Measurements from ENCODE around the gene RNF138. TPM values are rescaled to one million over a fixed set of nuclear protein-coding genes. Genes with fewer than 3 reads are reported as not detected.

RNF138 gene
- total and polyA plus RNA-seq, 10 of the 15 experiments (the other 5 are each of a cell fraction or from before 2014, with no cell fraction given), result 24.2 to 75.2 (median 40.1) TPM

DNA sequence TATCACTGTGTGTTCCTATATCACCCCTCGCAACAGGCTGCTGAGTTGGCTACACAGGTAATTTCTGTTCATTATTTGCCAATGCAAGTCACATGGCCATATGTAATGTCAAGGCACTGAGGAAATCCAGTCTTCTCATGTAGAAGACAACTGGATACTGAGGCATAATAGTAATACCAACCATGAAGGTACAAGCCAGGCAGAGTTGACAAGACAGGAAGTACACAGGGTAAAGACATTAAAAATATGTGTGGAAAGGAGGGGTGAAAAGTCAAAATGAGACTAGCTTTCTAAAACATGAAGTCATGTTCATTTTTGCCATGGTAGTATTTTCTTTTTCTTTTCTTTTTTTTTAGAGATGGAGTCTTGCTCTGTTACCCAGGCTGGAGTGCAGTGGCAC lies 17.5 kb upstream of the RNF138 start:
- Histone ChIP-seq H3K4me3 (no peak overlapping the region), H4K20me1 (ENCODE audit: control insufficient read depth, insufficient read depth) (no peaks in the 10 kb centered on the region), H3K4me1 (ENCODE audit: control insufficient read depth, insufficient read depth, low read length) (no peaks in the 10 kb centered on the region), H3K36me3 (ENCODE audit: control insufficient read depth in 2 of 2, insufficient read depth in 2 of 2, low read length in 1 of 2) (no peaks in the 10 kb centered on the region), H3K27me3 (replicated peaks in 1 of 2; ENCODE audit: control insufficient read depth in 2 of 2, insufficient read depth in 2 of 2, low read length in 1 of 2) (no peaks in the 10 kb centered on the region), H3K4me2 (ENCODE audit: control insufficient read depth, insufficient read depth) (no peak overlapping the region), H3K9ac (ENCODE audit: control insufficient read depth, insufficient read depth, low read length) (no peak overlapping the region), H2AFZ (ENCODE audit: control insufficient read depth, low read depth, low read length) (no peak overlapping the region), H3K9me3 (replicated peaks; ENCODE audit: control insufficient read depth, insufficient read depth, low read length) (no peaks in the 10 kb centered on the region), H3K79me2 (ENCODE audit: control insufficient read depth, insufficient read depth, low read length) (no peaks in the 10 kb centered on the region), H3K27ac (ENCODE audit: control insufficient read depth, insufficient read depth) (no peak overlapping the region)
- SMC1A ChIA-PET (ENCODE audit: uncharacterized antibody, unreplicated experiment), result no interaction called here
- FAIRE-seq, result no peak
- no peak for ATAC-seq
- no peak for DNase-seq (ENCODE audit: low read depth, low spot score)
- WGBS (ENCODE audit: insufficient coverage, insufficient replicate concordance, low lambda C conversion rate, missing lambda C conversion rate), result 96% methylated on average over 1 of the region's 1 CpG
- intact Hi-C loops (cut with micrococcal nuclease; ENCODE audit: unreplicated experiment), result no loop called here
- RAD21 ChIA-PET (ENCODE audit: unreplicated experiment), result interaction anchor here (1.2 kb wide), 1 partner anchor 10 kb away, joined by 3 read pairs; no protein-coding TSS in a partner anchor
- in situ Hi-C loops (cut with MboI), result no loop called here
- BruUV-seq (replicated peaks), result no TSS peak
- TF ChIP-seq, protein P1, sequence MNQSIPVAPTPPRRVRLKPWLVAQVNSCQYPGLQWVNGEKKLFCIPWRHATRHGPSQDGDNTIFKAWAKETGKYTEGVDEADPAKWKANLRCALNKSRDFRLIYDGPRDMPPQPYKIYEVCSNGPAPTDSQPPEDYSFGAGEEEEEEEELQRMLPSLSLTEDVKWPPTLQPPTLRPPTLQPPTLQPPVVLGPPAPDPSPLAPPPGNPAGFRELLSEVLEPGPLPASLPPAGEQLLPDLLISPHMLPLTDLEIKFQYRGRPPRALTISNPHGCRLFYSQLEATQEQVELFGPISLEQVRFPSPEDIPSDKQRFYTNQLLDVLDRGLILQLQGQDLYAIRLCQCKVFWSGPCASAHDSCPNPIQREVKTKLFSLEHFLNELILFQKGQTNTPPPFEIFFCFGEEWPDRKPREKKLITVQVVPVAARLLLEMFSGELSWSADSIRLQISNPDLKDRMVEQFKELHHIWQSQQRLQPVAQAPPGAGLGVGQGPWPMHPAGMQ (IDR thresholded peaks at IDR 0.05; ENCODE audit: borderline replicate concordance), result no peak
- TF ChIP-seq POLR2AphosphoS2 (IDR thresholded peaks at IDR 0.05; ENCODE audit: low read depth, low read length), result no peak
- TF ChIP-seq ASH2L (IDR thresholded peaks at IDR 0.05; ENCODE audit: borderline replicate concordance, low read depth), result no peak
- TF ChIP-seq, protein P2, sequence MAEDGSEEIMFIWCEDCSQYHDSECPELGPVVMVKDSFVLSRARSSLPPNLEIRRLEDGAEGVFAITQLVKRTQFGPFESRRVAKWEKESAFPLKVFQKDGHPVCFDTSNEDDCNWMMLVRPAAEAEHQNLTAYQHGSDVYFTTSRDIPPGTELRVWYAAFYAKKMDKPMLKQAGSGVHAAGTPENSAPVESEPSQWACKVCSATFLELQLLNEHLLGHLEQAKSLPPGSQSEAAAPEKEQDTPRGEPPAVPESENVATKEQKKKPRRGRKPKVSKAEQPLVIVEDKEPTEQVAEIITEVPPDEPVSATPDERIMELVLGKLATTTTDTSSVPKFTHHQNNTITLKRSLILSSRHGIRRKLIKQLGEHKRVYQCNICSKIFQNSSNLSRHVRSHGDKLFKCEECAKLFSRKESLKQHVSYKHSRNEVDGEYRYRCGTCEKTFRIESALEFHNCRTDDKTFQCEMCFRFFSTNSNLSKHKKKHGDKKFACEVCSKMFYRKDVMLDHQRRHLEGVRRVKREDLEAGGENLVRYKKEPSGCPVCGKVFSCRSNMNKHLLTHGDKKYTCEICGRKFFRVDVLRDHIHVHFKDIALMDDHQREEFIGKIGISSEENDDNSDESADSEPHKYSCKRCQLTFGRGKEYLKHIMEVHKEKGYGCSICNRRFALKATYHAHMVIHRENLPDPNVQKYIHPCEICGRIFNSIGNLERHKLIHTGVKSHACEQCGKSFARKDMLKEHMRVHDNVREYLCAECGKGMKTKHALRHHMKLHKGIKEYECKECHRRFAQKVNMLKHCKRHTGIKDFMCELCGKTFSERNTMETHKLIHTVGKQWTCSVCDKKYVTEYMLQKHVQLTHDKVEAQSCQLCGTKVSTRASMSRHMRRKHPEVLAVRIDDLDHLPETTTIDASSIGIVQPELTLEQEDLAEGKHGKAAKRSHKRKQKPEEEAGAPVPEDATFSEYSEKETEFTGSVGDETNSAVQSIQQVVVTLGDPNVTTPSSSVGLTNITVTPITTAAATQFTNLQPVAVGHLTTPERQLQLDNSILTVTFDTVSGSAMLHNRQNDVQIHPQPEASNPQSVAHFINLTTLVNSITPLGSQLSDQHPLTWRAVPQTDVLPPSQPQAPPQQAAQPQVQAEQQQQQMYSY (CRISPR knock-in tag; IDR thresholded peaks at IDR 0.05), result no peak
- TF ChIP-seq, protein P3, sequence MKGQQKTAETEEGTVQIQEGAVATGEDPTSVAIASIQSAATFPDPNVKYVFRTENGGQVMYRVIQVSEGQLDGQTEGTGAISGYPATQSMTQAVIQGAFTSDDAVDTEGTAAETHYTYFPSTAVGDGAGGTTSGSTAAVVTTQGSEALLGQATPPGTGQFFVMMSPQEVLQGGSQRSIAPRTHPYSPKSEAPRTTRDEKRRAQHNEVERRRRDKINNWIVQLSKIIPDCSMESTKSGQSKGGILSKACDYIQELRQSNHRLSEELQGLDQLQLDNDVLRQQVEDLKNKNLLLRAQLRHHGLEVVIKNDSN (IDR thresholded peaks at IDR 0.05; ENCODE audit: borderline replicate concordance, extremely low read length, insufficient read depth, low read depth, low read length), result no peak
- no peak for TF ChIP-seq STAT3 (IDR thresholded peaks at IDR 0.05; ENCODE audit: low read depth, low read length)
- TF ChIP-seq, protein P4, sequence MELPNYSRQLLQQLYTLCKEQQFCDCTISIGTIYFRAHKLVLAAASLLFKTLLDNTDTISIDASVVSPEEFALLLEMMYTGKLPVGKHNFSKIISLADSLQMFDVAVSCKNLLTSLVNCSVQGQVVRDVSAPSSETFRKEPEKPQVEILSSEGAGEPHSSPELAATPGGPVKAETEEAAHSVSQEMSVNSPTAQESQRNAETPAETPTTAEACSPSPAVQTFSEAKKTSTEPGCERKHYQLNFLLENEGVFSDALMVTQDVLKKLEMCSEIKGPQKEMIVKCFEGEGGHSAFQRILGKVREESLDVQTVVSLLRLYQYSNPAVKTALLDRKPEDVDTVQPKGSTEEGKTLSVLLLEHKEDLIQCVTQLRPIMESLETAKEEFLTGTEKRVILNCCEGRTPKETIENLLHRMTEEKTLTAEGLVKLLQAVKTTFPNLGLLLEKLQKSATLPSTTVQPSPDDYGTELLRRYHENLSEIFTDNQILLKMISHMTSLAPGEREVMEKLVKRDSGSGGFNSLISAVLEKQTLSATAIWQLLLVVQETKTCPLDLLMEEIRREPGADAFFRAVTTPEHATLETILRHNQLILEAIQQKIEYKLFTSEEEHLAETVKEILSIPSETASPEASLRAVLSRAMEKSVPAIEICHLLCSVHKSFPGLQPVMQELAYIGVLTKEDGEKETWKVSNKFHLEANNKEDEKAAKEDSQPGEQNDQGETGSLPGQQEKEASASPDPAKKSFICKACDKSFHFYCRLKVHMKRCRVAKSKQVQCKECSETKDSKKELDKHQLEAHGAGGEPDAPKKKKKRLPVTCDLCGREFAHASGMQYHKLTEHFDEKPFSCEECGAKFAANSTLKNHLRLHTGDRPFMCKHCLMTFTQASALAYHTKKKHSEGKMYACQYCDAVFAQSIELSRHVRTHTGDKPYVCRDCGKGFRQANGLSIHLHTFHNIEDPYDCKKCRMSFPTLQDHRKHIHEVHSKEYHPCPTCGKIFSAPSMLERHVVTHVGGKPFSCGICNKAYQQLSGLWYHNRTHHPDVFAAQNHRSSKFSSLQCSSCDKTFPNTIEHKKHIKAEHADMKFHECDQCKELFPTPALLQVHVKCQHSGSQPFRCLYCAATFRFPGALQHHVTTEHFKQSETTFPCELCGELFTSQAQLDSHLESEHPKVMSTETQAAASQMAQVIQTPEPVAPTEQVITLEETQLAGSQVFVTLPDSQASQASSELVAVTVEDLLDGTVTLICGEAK (IDR thresholded peaks at IDR 0.05; ENCODE audit: borderline replicate concordance), result no peak
- POLR2A ChIA-PET, result no interaction called here
- CTCF ChIA-PET, result interaction anchor here (0.6 kb wide), 1 partner anchor 32 kb away, joined by 3 read pairs; no protein-coding TSS in a partner anchor
